Measurements from ENCODE around the gene PRPS2.

PRPS2 gene

GRCh38 chrX:12791257-12792228, at the start of gene PRPS2:
TSS of gene PRPS2 (plus strand) at chrX:12791412. CDS start at chrX:12791498, 86 bp downstream.
- peak; percentile 43 for DNase-seq (ENCODE audit: insufficient read length, low spot score)
- no peak for FAIRE-seq

GRCh38 chrX:12741416-12741815, 49.8 kb upstream of the PRPS2 start:
- no peak for DNase-seq (ENCODE audit: insufficient read length, low spot score)
- no peak for FAIRE-seq

GRCh38 chrX:12747433-12747832, 43.8 kb upstream of the PRPS2 start:
- FAIRE-seq (no peak), DNase-seq (ENCODE audit: insufficient read length, low spot score) (no peak)

- DNase-seq (ENCODE audit: insufficient read length, low spot score) (no peak), FAIRE-seq (no peak)
Observed at GRCh38 chrX:12751887-12752286, 39.3 kb upstream of the PRPS2 start.

GRCh38 chrX:12753366-12753765, 37.8 kb upstream of the PRPS2 start:
- FAIRE-seq: no peak

GRCh38 chrX:12758291-12758690, 32.9 kb upstream of the PRPS2 start:
- FAIRE-seq (no peak), DNase-seq (ENCODE audit: insufficient read length, low spot score) (no peak)

More at GRCh38 chrX:12753366-12753765, 37.8 kb upstream of the PRPS2 start:
- no peak for DNase-seq (ENCODE audit: insufficient read length, low spot score)

GRCh38 chrX:12767856-12768255, 23.4 kb upstream of the PRPS2 start:
- no peak for FAIRE-seq
- no peak for DNase-seq (ENCODE audit: insufficient read length, low spot score)

- DNase-seq (ENCODE audit: insufficient read length, low spot score): no peak
- no peak for FAIRE-seq
Observed at GRCh38 chrX:12768491-12768890, 22.7 kb upstream of the PRPS2 start.

GRCh38 chrX:12770440-12770839, 20.8 kb upstream of the PRPS2 start:
- no peak for DNase-seq (ENCODE audit: insufficient read length, low spot score)
- no peak for FAIRE-seq

- DNase-seq (ENCODE audit: insufficient read length, low spot score) (no peak), FAIRE-seq (no peak)
Observed at GRCh38 chrX:12771445-12772069, 19.7 kb upstream of the PRPS2 start.

GRCh38 chrX:12777670-12778069, 13.5 kb upstream of the PRPS2 start:
- FAIRE-seq (no peak), DNase-seq (ENCODE audit: insufficient read length, low spot score) (no peak)

GRCh38 chrX:12779534-12779933, 11.7 kb upstream of the PRPS2 start:
- no peak for DNase-seq (ENCODE audit: insufficient read length, low spot score)
- FAIRE-seq: no peak

GRCh38 chrX:12788645-12789044, 2.6 kb upstream of the PRPS2 start:
- FAIRE-seq (no peak), DNase-seq (ENCODE audit: insufficient read length, low spot score) (no peak)

- DNase-seq (ENCODE audit: insufficient read length, low spot score): no peak
- FAIRE-seq: no peak
Observed at GRCh38 chrX:12789976-12790375, 1.2 kb upstream of the PRPS2 start.

- FAIRE-seq (no peak), DNase-seq (ENCODE audit: insufficient read length, low spot score) (no peak)
Observed at GRCh38 chrX:12790885-12791256, 341 bp upstream of the PRPS2 start.

GRCh38 chrX:12792711-12793110, 1.5 kb downstream of the PRPS2 start:
- FAIRE-seq: no peak
- DNase-seq (ENCODE audit: insufficient read length, low spot score): no peak

- FAIRE-seq: no peak
Observed at GRCh38 chrX:12794654-12795053, 3.4 kb downstream of the PRPS2 start.

GRCh38 chrX:12798601-12799000, 7.4 kb downstream of the PRPS2 start:
- DNase-seq (ENCODE audit: insufficient read length, low spot score) (no peak), FAIRE-seq (no peak)

More at GRCh38 chrX:12794654-12795053, 3.4 kb downstream of the PRPS2 start:
- DNase-seq (ENCODE audit: insufficient read length, low spot score): no peak

- FAIRE-seq: no peak
- DNase-seq (ENCODE audit: insufficient read length, low spot score): no peak
Observed at GRCh38 chrX:12799118-12799517, 7.9 kb downstream of the PRPS2 start.

- DNase-seq (ENCODE audit: insufficient read length, low spot score) (no peak), FAIRE-seq (no peak)
Observed at GRCh38 chrX:12802741-12803140, 11.5 kb downstream of the PRPS2 start.

GRCh38 chrX:12804655-12805054, 13.4 kb downstream of the PRPS2 start:
- FAIRE-seq (no peak), DNase-seq (ENCODE audit: insufficient read length, low spot score) (peak; percentile 42)

- no peak for FAIRE-seq
- no peak for DNase-seq (ENCODE audit: insufficient read length, low spot score)
Observed at GRCh38 chrX:12805333-12805732, 14.1 kb downstream of the PRPS2 start.
